Measurements from ENCODE around the gene FAAP20.

GRCh38 chr1:2178875-2179274, 15.7 kb downstream of the FAAP20 start:
- TF ChIP-seq CTCF (IDR thresholded peaks at IDR 0.05) (no peak), POLR2AphosphoS5 (IDR thresholded peaks at IDR 0.05) (no peak)

All from sigmoid colon (tissue), 4 donors.